B cell (primary cell): ENCODE results near the gene DIP2A. TPM values are rescaled to one million over a fixed set of nuclear protein-coding genes. Genes with fewer than 3 reads are reported as not detected.

Experiments used
- ATAC-seq: fragments of 200-7000 bp; cut with Tn5 transposase; one replicate; pipeline ENCODE4 v1.10.0; 2021; ENCODE audit warnings: low read depth, mild to moderate bottlenecking, moderate number of reproducible peaks, moderate library complexity
- CTCF ChIA-PET: fragments of 350-600 bp; sonication (Branson Sonifier 250); formaldehyde crosslinking; loops from one replicate; lab custom pipeline; 2021; ENCODE audit warnings: antibody characterized with exemption, inconsistent platforms; lab: Charles Lee
- POLR2A ChIA-PET: fragments of 350-600 bp; sonication (Branson Sonifier 250); formaldehyde crosslinking; loops from one replicate; lab custom pipeline; 2021; ENCODE audit warnings: antibody characterized with exemption; lab: Charles Lee
- DNase-seq: peaks from one replicate; pipeline ENCODE4 v3.0.0; 2013
- H2AFZ ChIP-seq: 2 replicates; pipeline ENCODE4 v1.6.1; 2012; ENCODE audit warnings: mild to moderate bottlenecking, low read depth, low read length; ENCODE audit not compliant: insufficient read depth, poor library complexity, severe bottlenecking
- H3K27ac ChIP-seq, 2 donors: 1 replicate in 1 of 2; 2 replicates in 1 of 2; pipeline ENCODE4 v1.5.1; 2012 to 2013; ENCODE audit warnings: low read length in 2 of 2, mild to moderate bottlenecking in 2 of 2, moderate library complexity in 1 of 2
- H3K27me3 ChIP-seq, 4 experiments: fragments of 200-600 bp in 1 of 4; sonication (generic) in 1 of 4; replicated peaks in 1 of 4; 1 replicate in 2 of 4; 2 replicates in 2 of 4; pipeline versions ENCODE4 v1.6.1 to v1.7.0; 2013 to 2016; ENCODE audit warnings: low read length in 3 of 4, mild to moderate bottlenecking in 2 of 4, mixed read lengths in 1 of 4, moderate library complexity in 1 of 4; ENCODE audit not compliant: insufficient read depth in 4 of 4, control insufficient read depth in 3 of 4; ENCODE audit errors: control extremely low read depth in 1 of 4
- H3K36me3 ChIP-seq, 2 experiments: replicated peaks in 1 of 2; 1 replicate in 1 of 2; 2 replicates in 1 of 2; pipeline versions ENCODE4 v1.6.1 to v1.7.1; 2013; ENCODE audit warnings: low read length in 1 of 2; ENCODE audit not compliant: insufficient read depth in 2 of 2, control insufficient read depth in 1 of 2; ENCODE audit errors: control extremely low read depth in 1 of 2, extremely low read depth in 1 of 2
- H3K4me1 ChIP-seq, 2 donors: fragments of 200-600 bp in 1 of 2; sonication (generic) in 1 of 2; 1 replicate in 1 of 2; 2 replicates in 1 of 2; pipeline versions ENCODE4 v1.5.1 to v1.6.1; 2013 to 2017; ENCODE audit warnings: low read length in 2 of 2; ENCODE audit not compliant: control insufficient read depth in 2 of 2, insufficient read depth in 2 of 2
- H3K4me2 ChIP-seq: replicated peaks from 2 replicates; pipeline ENCODE3; 2012; ENCODE audit warnings: mild to moderate bottlenecking, low read depth, low read length; ENCODE audit not compliant: poor library complexity, severe bottlenecking
- H3K4me3 ChIP-seq, 5 experiments: fragments of 200-600 bp in 1 of 5; sonication (generic) in 1 of 5; 1 replicate in 3 of 5; 2 replicates in 2 of 5; pipeline versions ENCODE4 v1.5.1 to v1.7.0; 2011 to 2016; ENCODE audit warnings: low read length in 4 of 5, mild to moderate bottlenecking in 4 of 5, low read depth in 2 of 5, control low read depth in 1 of 5, moderate library complexity in 1 of 5; ENCODE audit not compliant: insufficient read depth in 1 of 5; ENCODE audit errors: control extremely low read depth in 1 of 5, extremely low read depth in 1 of 5
- H3K79me2 ChIP-seq: fragments of 200-600 bp; sonication (generic); one replicate; pipeline ENCODE4 v1.6.0; 2016; ENCODE audit warnings: low read length; ENCODE audit not compliant: control insufficient read depth, insufficient read depth
- H3K9ac ChIP-seq: fragments of 200-600 bp; sonication (generic); 2 replicates; pipeline ENCODE4 v1.6.1; 2017; ENCODE audit warnings: mild to moderate bottlenecking, low read length, moderate library complexity
- H3K9me3 ChIP-seq, 3 donors: one replicate each; pipeline versions ENCODE4 v1.6.1 to v1.7.1; 2013; ENCODE audit warnings: low read length in 2 of 3; ENCODE audit not compliant: control insufficient read depth in 2 of 3, insufficient read depth in 1 of 3; ENCODE audit errors: control extremely low read depth in 1 of 3
- H4K20me1 ChIP-seq: 2 replicates; pipeline ENCODE4 v1.6.0; 2012; ENCODE audit warnings: mild to moderate bottlenecking, low read length; ENCODE audit not compliant: insufficient read depth, control insufficient read depth, poor library complexity, severe bottlenecking
- H3K27ac Mint-ChIP-seq: one replicate; pipeline ENCODE4 v1.8.0; 2021; ENCODE audit warnings: mixed read lengths
- H3K27me3 Mint-ChIP-seq: one replicate; pipeline ENCODE4 v1.8.0; 2021; ENCODE audit warnings: mixed read lengths
- H3K4me1 Mint-ChIP-seq: one replicate; pipeline ENCODE4 v1.8.0; 2021; ENCODE audit warnings: mixed read lengths
- H3K4me3 Mint-ChIP-seq: one replicate; pipeline ENCODE4 v1.8.0; 2021; ENCODE audit warnings: mixed read lengths
- H3K9me3 Mint-ChIP-seq: one replicate; pipeline ENCODE4 v1.8.0; 2022; ENCODE audit warnings: mixed read lengths; ENCODE audit not compliant: insufficient read depth
- CTCF ChIP-seq: fragments of 200-600 bp; IDR thresholded peaks from one replicate; pipeline ENCODE4 v1.8.0; 2022; ENCODE audit warnings: antibody characterized with exemption, mild to moderate bottlenecking
- EZH2 ChIP-seq: IDR thresholded peaks from 2 replicates; pipeline ENCODE4 v1.6.1; 2012; ENCODE audit warnings: borderline replicate concordance, low read depth, mild to moderate bottlenecking, moderate library complexity, low read length; ENCODE audit not compliant: insufficient read depth, poor library complexity, severe bottlenecking
- WGBS: methylation state at CpG from one replicate; pipeline ENCODE4 v1.1.5; 2013; ENCODE audit warnings: missing lambda C conversion rate; ENCODE audit not compliant: insufficient coverage; 5-methylcytosine and 5-hydroxymethylcytosine counted together
- intact Hi-C: fragments of 100-400 bp; cut with micrococcal nuclease; formaldehyde crosslinking; loops from one replicate; pipeline ENCODE4 v1.10.0; 2022
- polyA plus RNA-seq: library from polyadenylated mRNA; depleted of rRNA; stranded (reverse); fragments of >200 nt; gene quantifications from 2 replicates; pipeline ENCODE4 v1.2.3, GENCODE V29; 2012
- total RNA-seq, 2 donors: library from RNA; stranded (reverse); fragments of 120-200 nt in 1 of 2; gene quantifications; 1 replicate in 1 of 2; 2 replicates in 1 of 2; pipeline versions ENCODE4 v1.2.3 to v1.2.4, GENCODE V29; 2013 to 2022

The DIP2A gene
- total and polyA plus RNA-seq, 2 donors (not counting 1 experiment from before 2014, with no cell fraction given) = 40.4 to 59.0 TPM

GRCh38 chr21:46424621-46425020, 34.1 kb upstream of the DIP2A start:
- TF ChIP-seq EZH2 (no peak), CTCF (no peak)
- ChIA-PET CTCF (no interaction called here), POLR2A (no interaction called here)
- no peak overlapping the region for H3K4me2 ChIP-seq
- Mint-ChIP-seq H3K9me3 (no peaks in the 10 kb centered on the region), H3K4me3 (no peak overlapping the region), H3K4me1 (peaks cover 2% of the 10 kb centered on the region), H3K27me3 (no peaks in the 10 kb centered on the region), H3K27ac (no peak overlapping the region)
- H3K27me3 ChIP-seq = no peaks in the 10 kb centered on the region
- WGBS = 100% methylated on average over 3 of the region's 14 CpGs
- ATAC-seq = no peak
- no peak overlapping the region for H3K4me3 ChIP-seq
- no peaks in the 10 kb centered on the region for H3K9me3 ChIP-seq
- DNase-seq = no peak
- H3K9ac ChIP-seq = no peak overlapping the region
- no peak overlapping the region for H2AFZ ChIP-seq
- no peak overlapping the region for H3K27ac ChIP-seq
- intact Hi-C loops = no loop called here
- no peaks in the 10 kb centered on the region for H3K4me1 ChIP-seq
- H4K20me1 ChIP-seq = no peaks in the 10 kb centered on the region
- peaks cover 0 to 34% of the 10 kb centered on the region in 2 experiments for H3K36me3 ChIP-seq
- no peaks in the 10 kb centered on the region for H3K79me2 ChIP-seq

- TF ChIP-seq CTCF (no peak), EZH2 (no peak)
- Histone ChIP-seq H3K27ac (no peak overlapping the region), H4K20me1 (no peaks in the 10 kb centered on the region), H3K4me3 (no peak overlapping the region), H3K4me1 (no peaks in the 10 kb centered on the region), H3K4me2 (no peak overlapping the region), H3K9ac (no peak overlapping the region), H2AFZ (no peak overlapping the region), H3K79me2 (no peaks in the 10 kb centered on the region), H3K27me3 (no peaks in the 10 kb centered on the region), H3K36me3 (peaks cover 0 to 34% of the 10 kb centered on the region in 2 experiments), H3K9me3 (no peaks in the 10 kb centered on the region)
- ATAC-seq (no peak), DNase-seq (no peak)
- ChIA-PET CTCF (no interaction called here), POLR2A (no interaction called here)
- Mint-ChIP-seq H3K27ac (no peak overlapping the region), H3K4me1 (peaks cover 2% of the 10 kb centered on the region), H3K27me3 (no peaks in the 10 kb centered on the region), H3K4me3 (no peak overlapping the region), H3K9me3 (no peaks in the 10 kb centered on the region)
- 99% methylated on average over 19 of the region's 19 CpGs for WGBS
- intact Hi-C loops = no loop called here
Observed at GRCh38 chr21:46425041-46425440, 33.6 kb upstream of the DIP2A start.
